GM18507 (cell line): ENCODE results near the gene GJD4.
A peak's percentile ranks its signal among the peaks of the same experiment; 100 is the strongest.

Experiments
- DNase-seq: peaks from one replicate; pipeline ENCODE4 v3.0.0; 2011; ENCODE audit warnings: low read depth; ENCODE audit not compliant: insufficient read length; ENCODE audit errors: extremely low spot score
- FAIRE-seq: peaks from 2 replicates; lab custom pipeline; 2011; peaks lifted over from hg19 to GRCh38; lab: Jason Lieb, UNC

Gene GJD4

DNA sequence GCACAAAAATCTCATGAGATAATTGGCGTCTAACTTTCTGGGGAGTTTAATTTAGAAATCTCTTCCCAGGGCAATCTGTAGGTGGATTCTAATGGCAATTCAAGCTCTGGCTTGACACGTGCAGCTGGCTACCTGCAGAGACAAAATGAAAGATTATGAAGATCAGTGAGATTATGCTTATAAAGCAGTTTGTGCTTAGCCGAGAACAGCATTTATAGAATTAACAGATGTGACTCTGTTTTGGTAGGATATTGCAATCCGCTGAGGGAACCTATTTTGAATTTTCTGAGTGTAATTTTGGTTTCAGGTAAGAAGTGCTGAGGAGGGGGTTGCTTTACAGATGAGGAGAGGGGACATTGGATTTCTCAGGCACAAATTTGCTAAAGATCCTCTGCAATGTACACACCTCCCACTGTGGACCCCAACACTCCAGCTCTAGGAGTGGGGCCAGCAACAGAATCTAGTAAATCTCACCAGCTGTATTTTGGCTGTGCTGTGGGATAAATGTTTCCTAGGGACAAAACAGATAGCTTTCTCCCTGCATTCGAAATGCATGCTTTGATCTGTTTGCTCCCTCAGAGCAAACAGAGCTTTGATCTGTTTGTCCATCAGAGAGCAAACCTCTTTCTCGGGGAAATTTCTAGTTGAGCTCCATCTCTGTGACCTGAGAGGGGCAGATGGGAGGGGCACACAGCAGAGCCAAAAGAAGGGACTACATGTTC, 7.4 kb downstream of the GJD4 start:
- DNase-seq (no peak), FAIRE-seq (no peak)

DNA sequence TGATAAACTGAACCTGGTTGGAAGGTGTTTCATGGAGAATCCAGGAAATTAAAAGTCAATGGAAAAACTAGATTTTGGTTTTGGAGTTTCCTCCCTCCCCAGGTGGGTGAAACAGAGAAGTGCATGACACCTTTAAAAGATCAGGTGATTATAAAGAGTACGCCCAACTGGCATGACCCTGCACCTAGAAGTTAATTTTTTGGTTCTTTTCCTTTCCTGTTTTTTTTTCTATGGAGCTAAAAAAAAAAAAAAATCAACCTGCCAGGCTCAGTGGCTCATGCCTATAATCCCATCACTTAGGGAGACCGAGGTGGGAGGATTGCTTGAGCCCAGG, 7.9 kb downstream of the GJD4 start:
- FAIRE-seq = no peak
- no peak for DNase-seq

GRCh38 chr10:35613597-35614226, 8.6 kb downstream of the GJD4 start:
- DNase-seq = no peak
- FAIRE-seq = no peak

DNA sequence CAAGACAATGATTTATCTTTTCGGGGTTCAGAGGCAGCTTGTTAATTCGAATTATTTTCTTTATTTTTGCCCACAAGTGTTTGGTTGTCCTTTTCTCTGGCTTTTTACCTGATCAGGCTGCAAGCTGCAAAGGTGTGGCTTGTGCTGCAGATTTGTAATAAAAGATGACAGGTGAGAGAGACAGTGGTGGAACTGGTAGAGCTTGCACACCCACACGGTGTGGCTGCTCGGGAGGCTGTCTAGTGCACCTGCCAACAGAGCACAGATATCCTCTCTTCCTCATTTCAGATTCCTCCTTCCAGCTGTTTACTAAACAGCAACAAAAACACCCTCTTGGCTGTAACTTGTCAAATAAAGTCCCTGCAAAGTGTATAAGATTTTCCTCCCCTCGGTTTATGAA, 9.2 kb downstream of the GJD4 start:
- no peak for FAIRE-seq
- DNase-seq = no peak

DNA sequence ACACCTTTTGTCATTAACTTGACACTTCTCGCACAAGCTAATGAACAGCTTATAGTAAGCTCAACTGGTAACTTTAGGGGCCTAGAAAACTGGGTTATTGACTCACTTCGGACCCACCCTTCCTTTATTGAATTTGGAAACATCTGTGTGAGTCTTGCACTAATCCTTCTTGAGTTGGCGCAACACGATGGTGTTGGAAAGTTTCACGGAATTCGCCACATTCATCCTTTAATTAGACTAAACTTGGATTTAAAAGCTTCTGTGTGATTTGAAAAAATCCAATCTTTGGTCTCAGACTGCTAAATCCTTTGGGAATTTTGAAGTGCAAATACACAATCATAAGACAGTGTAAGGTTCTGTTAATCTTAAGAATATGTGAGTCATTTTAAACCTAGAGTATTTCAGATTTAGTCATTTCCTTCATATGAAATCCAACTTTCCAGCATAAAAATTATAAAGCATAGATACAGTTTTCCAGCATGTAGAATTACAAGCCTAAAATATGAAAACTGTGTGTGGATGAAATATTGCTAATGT, 21.9 kb downstream of the GJD4 start:
- DNase-seq (no peak), FAIRE-seq (no peak)

- FAIRE-seq (no peak), DNase-seq (no peak)
These were observed 26.3 kb downstream of the GJD4 start for GRCh38 chr10:35631404-35631803.

- no peak for FAIRE-seq
- no peak for DNase-seq
These were observed 26.9 kb downstream of the GJD4 start for GRCh38 chr10:35632027-35632426.

DNA sequence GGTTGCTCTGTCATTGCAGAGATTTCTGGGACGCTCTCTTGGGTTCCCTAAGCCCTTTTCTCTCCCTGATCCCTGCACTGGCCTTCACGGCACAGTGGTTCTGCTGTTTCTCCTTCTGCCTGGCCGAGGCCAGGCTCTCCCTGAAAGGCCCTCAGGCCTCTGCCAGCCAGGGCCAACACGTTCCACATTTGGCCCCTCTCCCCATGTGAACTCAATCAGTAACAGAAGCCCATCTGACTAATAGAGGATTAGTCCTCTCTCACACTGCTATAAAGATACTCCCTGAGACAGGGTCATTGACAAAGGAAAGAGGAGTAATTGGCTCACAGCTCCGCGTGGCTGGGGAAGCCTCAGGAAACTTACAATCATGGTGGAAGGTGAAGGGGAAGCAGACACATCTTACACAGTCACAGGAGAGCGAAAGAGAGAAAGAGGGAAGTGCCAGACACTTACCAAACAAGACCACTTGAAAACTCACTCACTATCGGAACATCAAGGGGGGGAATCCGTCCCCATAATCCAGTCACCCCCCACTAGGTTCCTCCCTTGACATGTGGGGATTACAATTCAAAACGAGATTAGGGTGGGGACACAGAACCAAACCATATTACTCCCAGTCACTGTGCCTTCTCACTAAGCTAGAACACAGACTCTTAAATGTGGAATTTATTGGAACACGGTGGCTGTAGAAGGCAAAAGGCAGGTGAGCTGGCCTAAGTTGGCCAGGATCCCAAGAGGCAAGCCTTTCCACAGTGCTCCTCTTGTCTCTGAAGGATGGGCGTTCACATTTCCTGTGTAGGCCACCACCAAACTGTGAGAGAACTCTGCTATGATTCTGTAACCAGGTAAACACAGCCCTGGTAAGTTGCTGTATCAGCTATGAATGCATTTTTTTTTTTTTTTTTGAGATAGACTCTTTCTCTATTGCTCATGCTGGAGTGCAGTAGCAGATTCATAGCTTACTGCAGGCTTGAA, 28.2 kb downstream of the GJD4 start:
- FAIRE-seq (no peak), DNase-seq (no peak)

- FAIRE-seq (peak; percentile 72), DNase-seq (no peak)
These were observed 30.4 kb downstream of the GJD4 start for GRCh38 chr10:35635576-35635975.

GRCh38 chr10:35636956-35637355, 31.8 kb downstream of the GJD4 start:
- DNase-seq = no peak
- no peak for FAIRE-seq

DNA sequence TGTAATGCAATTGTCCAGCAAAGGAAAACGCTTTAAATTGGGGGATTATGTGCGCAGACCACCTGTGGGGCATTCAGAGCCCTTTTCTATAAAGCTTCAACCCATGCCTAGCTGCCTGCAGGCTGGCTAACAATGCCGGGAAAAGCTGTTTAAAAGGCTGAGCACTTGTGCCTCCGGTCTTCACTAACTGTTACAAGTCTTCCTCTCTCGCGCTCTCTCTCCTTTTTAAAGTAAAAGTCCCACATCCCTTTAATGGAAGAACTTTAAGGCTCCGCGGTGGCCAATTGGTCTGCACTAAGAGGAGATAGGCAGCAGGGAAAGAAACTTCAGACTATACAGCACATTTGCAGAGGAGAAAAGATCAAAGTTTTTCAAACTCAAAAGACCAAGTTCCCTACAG, 32.3 kb downstream of the GJD4 start:
- DNase-seq (no peak), FAIRE-seq (no peak)

- no peak for FAIRE-seq
- no peak for DNase-seq
These were observed 33.0 kb downstream of the GJD4 start for GRCh38 chr10:35638101-35638500.

DNA sequence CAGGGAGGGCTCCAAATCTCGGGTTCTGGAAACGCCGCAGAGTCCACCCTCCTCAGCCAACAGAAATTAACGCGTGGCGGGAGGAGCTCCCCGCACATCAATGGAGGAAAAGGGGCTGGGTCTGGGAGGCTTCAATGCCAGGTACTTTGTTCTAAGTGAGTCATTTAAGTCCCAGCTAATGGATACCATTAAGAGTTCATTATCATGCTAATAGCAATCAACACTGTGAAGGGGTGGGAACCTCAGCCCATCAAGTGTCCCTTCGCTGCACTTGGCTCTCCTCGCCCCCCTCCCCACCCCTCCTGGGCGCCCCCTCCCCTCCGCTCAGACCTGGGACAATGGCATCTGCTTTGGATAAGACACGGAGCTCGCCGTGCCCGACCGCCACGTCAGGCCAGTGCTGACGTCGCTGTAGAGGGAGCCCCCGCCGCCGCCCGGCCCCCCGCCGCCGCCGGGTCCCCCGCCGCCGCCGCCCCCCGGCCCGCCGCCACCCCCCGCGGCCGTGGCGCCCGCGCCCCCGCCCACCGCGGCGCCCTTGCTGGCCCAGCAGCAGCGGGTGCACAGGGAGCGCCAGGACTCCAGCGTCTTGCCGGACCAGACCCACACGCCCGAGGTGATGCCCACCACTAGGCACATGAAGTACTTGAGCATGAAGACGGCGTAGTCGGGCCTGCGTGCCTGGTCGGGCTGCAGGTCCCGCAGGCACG, 34.0 kb downstream of the GJD4 start:
- DNase-seq (no peak), FAIRE-seq (no peak)

DNA sequence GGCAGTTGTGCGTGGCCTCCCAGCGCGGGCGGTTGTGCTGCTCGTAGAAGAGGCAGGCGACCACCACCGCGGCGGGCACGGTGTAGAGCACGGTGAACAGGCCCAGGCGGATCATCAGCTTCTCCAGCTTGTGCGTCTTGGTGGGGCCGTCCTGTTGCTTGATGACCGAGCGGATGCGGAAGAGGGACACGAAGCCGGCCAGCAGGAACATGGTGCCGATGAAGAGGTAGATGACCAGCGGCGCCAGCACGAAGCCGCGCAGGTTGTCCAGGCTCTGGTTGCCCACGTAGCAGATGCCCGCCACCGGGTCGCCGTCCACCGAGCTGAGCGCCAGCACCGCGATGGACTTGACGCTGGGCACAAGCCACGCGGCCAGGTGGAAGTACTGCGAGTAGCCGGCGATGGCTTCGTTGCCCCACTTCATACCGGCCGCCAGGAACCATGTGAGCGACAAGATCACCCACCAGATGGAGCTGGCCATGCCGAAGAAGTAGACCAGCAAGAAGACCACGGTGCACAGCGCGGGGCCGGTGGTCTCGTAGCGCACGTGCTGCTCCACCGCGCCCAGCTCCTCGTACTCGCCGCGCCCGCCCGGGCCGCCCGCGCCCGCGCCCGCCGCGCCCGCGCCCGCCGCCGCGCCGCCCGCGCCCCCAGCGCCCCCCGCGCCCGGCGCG, 34.7 kb downstream of the GJD4 start:
- no peak for DNase-seq
- no peak for FAIRE-seq

DNA sequence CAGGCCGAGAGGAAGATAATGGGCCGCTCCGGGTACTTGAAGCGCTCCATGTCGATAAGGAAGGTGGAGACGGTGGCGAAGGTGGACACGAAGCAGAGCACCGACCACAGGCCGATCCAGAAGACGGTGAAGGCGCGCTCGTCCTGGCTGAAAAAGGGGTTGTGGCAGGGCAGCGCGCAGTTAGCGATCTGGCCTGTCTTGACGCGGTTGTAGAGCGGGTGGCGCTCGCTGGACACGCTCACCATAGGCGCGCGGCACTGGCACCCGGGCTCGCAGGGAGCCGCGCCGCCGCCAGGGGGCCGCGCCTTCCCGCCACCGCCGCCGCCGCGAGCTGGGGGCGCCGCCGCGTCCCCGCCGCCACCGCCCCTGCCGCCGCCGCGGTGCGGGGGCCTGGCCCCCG, 35.3 kb downstream of the GJD4 start:
- FAIRE-seq (no peak), DNase-seq (no peak)

- no peak for DNase-seq
- FAIRE-seq = peak; percentile 35
These were observed 36.0 kb downstream of the GJD4 start for GRCh38 chr10:35640951-35641675.

DNA sequence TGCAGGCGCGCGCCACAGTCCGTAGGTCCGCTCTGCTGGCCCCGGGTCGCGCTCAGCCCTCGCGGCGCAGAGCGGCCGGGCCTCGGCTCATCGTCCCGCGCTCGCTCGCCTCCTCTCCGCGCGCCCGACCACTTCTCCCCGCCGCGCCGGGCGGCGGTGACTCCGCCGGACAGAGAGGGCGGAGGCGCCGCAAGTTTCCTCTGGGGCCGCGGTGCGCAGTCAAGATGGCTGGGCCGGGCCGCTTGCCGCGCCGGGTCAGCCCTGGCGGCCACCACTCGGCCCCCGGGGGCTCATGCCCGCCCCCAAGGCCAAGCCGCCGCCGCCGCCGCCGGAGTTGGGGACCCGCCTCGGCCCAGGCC, 36.5 kb downstream of the GJD4 start:
- DNase-seq (no peak), FAIRE-seq (no peak)

- DNase-seq = peak; percentile 64
- peak; percentile 86 for FAIRE-seq
These were observed 37.1 kb downstream of the GJD4 start, which contains the start of gene FZD8 for GRCh38 chr10:35642035-35642792. Gene FZD8, minus strand, starts transcription at chr10:35642296. Its CDS starts 867 bp downstream, at chr10:35641429.
